ACHN (cell line): ENCODE measurements around the gene SEC61A1.
A peak's percentile ranks its signal among the peaks of the same experiment; 100 is the strongest.

Experiments used
- DNase-seq: peaks from one replicate; pipeline ENCODE4 v3.0.0-alpha.2; 2015
- in situ Hi-C: cut with HindIII; loops from 2 replicates; pipeline ENCODE4 v1.10.0; 2017; ENCODE audit warnings: low sequenced_read_pairs, low pct_ligation_motif_present, low pct_unique_long_range_greater_than_20kb

SEC61A1 gene

DNA sequence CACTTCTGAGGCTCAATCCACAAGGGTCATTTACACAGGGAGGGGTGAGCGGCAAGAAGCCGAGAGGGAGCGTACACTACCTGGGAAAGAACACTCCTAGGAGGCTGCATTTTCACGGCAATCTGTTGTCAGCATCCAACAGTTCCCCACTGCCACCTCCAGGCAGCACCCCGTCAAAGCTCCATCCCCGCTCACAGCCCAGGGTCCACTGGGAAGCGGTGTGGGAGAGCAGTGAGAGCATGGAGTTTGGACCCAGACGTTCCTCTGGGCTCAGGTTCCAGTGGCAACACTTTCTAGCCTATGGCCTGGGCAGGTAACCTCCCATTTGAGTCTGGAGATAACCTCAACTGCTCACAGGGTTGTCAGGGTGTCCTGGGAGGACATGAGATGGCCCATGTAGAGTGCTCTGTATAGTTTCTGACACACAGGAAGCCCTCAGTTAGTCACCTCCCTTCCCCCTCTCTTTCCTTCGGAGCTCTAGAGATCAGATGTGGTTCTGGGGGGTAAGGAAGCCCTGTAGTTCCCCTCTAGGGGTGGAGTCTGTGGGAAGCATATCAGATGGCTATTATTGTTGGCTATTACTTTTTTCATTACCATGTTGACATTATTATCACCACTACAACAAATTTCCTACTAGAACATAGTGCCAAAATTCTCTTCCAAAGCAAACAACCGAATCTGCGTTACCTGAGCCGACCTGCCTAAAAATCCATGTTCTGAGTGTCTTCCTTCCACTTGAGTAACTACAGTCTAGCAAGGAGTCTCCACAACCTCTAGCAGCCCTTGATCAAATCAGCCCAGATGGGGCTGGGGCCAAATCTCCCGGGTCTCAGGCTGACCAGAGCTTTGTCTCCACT lies 42.3 kb downstream of the SEC61A1 start:
- in situ Hi-C loops: no loop called here
- DNase-seq: no peak

DNA sequence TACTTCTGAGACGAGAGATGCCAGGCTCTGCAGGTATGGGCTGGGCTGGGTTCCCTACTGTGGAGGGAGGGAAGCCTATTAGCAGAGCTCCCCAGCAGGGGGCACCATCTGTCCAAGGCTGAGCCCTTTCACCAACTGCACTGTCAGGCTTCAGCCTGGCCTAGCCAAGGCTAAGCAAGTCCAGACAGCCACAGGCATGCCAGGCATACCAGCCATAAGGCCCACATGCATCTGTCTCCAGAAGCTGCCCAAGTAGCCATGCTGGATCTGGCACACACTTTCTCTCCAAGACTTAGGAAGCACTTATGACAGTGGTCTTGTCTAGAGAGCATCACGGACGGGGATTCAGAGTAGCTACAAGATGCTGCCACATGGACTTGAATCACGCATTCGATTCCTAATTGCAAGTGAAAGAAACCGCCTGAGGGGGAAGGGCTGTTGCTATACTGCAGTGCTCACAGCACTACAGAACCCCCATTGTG lies 43.0 kb downstream of the SEC61A1 start:
- in situ Hi-C loops: no loop called here
- DNase-seq: peak; percentile 84

GRCh38 chr3:128098234-128098633 lies 46.0 kb downstream of the SEC61A1 start:
- in situ Hi-C loops: no loop called here
- no peak for DNase-seq

DNA sequence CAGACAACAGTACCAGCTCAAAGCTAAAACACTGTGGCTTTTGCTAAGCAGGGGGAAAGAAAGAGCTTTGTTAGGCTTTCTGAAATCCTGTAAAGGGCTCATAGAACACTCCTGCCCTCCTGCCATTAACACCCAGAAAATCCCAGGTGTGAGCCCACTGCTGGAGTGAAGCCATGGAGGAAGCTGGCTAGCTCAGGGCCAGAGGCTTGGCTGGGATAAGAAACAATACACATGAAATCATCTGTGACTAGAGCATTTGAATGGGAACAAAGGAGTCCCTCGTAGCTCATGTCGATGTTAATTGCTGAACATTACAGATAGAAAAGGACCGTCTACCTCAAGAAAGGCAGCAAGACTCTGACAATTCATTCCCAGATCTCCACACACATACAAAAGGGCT lies 47.9 kb downstream of the SEC61A1 start:
- no peak for DNase-seq
- in situ Hi-C loops: no loop called here

DNA sequence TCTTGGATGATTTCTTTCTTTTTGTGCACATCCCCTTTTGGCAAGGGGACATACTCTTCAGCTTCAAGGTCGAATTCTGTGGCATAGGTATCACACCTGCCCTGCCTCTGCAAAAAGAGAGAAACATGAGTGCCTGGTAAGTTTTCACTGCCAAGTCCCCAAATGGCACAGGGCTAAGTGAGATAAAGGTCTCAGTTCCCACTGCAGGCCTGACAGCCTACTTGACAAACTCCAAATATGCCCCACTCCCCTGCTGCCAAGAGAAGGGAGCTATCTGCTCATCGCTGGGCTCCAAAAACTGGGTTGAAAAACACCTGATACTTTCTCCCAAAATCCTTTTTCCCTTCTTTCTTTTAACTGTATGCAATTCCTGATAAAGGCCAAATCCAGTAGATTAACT lies 48.4 kb downstream of the SEC61A1 start:
- in situ Hi-C loops: no loop called here
- DNase-seq: no peak

GRCh38 chr3:128103136-128103676 lies 51.0 kb downstream of the SEC61A1 start:
- DNase-seq: no peak
- in situ Hi-C loops: no loop called here

DNA sequence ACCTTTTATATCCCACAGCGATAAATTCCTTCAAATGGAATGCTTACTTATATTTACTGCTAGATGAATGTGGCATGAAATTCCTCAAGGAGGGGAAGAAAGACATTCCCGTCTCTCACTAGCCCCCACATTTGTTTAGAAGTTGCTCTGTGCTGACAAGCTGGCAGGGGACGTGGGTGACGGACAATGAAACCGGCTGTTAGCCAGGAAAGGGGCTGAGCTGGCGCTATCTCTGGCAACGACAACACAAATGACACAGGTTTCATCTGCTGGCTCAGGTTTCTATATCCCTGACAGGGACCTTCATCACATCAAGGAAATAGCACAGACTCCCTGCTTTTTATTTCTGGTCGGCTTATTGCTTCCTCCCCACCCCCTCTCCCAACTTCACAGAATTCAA lies 55.6 kb downstream of the SEC61A1 start:
- in situ Hi-C loops: no loop called here
- DNase-seq: no peak

- no peak for DNase-seq
- in situ Hi-C loops: no loop called here
Observed at GRCh38 chr3:128111147-128111546, 58.9 kb downstream of the SEC61A1 start.

GRCh38 chr3:128112357-128112968 lies 60.2 kb downstream of the SEC61A1 start:
- in situ Hi-C loops: no loop called here
- peak; percentile 87 for DNase-seq

- DNase-seq: peak; percentile 49
- in situ Hi-C loops: no loop called here
Observed at GRCh38 chr3:128113817-128114794, 61.9 kb downstream of the SEC61A1 start.
